Loucy (cell line): ENCODE results near the gene NPFFR1.
A peak's percentile ranks its signal among the peaks of the same experiment; 100 is the strongest.

ENCODE experiments used
- EZH2phosphoT487 ChIP-seq: fragments of 200-600 bp; IDR thresholded peaks from 2 replicates; pipeline ENCODE4 v1.6.1; 2018; ENCODE audit warnings: antibody characterized with exemption, mild to moderate bottlenecking, moderate library complexity, borderline replicate concordance
- TF ChIP-seq, protein P1 (sequence below): fragments of 200-600 bp; sonication (generic); conservative IDR thresholded peaks from 2 replicates; pipeline ENCODE4 v1.5.1; 2014; ENCODE audit warnings: mild to moderate bottlenecking, antibody characterized with exemption, low read length

DNA sequence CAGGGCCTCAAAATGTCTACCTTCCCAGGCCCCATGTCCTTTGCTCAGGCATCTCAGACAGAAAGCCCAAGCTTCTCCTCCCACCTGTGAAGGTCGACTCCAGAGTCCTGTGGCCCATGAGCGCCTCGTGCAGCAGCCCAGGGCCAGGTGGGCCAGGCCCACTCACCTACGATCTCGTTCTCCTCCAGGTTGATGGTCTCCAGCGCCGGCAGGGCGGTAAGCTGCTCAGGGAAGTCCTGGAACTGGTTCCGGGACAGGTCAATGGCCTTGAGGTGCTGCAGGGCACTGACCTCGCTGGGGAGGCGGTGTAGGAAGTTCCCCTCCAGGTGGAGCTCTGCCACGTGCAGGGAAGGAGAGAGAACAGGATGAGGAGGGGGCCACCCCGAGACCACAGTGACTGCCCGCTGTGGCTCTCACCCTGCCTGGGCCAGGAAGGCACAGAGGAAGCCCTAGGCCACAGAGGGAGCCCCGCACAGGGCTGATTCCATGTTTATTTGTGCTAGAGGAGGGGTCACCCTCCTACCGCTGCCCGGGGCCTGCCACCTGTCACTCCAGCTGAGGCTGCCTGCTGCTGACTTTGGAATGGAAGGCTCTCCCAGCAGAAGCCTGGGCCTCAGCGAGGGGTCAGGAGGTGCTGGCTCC, 40.0 kb upstream of the NPFFR1 start:
- TF ChIP-seq, protein P1, sequence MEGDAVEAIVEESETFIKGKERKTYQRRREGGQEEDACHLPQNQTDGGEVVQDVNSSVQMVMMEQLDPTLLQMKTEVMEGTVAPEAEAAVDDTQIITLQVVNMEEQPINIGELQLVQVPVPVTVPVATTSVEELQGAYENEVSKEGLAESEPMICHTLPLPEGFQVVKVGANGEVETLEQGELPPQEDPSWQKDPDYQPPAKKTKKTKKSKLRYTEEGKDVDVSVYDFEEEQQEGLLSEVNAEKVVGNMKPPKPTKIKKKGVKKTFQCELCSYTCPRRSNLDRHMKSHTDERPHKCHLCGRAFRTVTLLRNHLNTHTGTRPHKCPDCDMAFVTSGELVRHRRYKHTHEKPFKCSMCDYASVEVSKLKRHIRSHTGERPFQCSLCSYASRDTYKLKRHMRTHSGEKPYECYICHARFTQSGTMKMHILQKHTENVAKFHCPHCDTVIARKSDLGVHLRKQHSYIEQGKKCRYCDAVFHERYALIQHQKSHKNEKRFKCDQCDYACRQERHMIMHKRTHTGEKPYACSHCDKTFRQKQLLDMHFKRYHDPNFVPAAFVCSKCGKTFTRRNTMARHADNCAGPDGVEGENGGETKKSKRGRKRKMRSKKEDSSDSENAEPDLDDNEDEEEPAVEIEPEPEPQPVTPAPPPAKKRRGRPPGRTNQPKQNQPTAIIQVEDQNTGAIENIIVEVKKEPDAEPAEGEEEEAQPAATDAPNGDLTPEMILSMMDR: peak; percentile 26
- TF ChIP-seq EZH2phosphoT487: no peak
